ENCODE measurements around the gene ADM2. TPM values are rescaled to one million over a fixed set of nuclear protein-coding genes. Genes with fewer than 3 reads are reported as not detected.

The ADM2 gene
- total RNA-seq, 2 donors from 2014 or later, result 4.0 to 4.2 TPM

DNA sequence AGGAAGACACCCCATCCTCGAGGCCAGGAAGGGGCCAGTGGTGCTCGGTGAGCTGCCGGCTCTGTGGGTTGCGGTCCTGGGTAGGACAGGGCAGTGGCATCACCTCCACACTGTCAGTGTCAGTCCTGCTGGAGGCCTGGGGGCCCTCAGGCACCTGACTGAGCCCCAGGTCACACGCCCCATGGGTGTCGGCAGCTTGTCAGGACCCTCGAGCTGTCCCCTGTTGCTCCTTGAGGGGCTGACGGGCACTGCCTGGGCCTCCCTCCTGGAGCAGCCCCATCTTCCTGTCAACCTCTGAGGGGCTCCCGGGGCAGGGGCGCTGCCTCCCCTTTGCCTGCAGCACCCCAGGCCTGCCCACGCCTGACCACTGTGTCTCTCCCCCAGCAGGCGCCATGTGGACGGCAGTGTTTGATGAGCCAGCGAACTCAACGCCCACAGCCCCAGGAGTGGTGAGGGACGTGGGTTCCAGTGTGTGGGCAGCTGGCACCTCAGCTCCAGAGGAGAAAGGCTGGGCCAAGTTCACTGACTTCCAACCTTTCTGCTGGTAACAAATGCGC lies 42.0 kb upstream of the ADM2 start:
- Histone ChIP-seq H3K4me3 (ENCODE audit: low read length) (no peak overlapping the region), H3K27me3 (ENCODE audit: control insufficient read depth, insufficient read depth, low read length, poor library complexity, severe bottlenecking) (no peaks in the 10 kb centered on the region), H3K9me3 (ENCODE audit: control insufficient read depth, low read length) (no peaks in the 10 kb centered on the region), H3K27ac (ENCODE audit: low read depth, low read length) (no peak overlapping the region), H3K4me1 (ENCODE audit: control insufficient read depth, insufficient read depth, low read length) (no peaks in the 10 kb centered on the region), H3K36me3 (ENCODE audit: control insufficient read depth, insufficient read depth, low read length) (no peaks in the 10 kb centered on the region), H3K9ac (ENCODE audit: extremely low read depth, low read length, poor library complexity, severe bottlenecking) (no peak overlapping the region)
- 95 to 97% methylated on average over 8 to 17 of the region's 17 CpGs for WGBS, 2 experiments (ENCODE audit: insufficient coverage in 1 of 2, insufficient read length in 1 of 2)
- TF ChIP-seq, protein P1, sequence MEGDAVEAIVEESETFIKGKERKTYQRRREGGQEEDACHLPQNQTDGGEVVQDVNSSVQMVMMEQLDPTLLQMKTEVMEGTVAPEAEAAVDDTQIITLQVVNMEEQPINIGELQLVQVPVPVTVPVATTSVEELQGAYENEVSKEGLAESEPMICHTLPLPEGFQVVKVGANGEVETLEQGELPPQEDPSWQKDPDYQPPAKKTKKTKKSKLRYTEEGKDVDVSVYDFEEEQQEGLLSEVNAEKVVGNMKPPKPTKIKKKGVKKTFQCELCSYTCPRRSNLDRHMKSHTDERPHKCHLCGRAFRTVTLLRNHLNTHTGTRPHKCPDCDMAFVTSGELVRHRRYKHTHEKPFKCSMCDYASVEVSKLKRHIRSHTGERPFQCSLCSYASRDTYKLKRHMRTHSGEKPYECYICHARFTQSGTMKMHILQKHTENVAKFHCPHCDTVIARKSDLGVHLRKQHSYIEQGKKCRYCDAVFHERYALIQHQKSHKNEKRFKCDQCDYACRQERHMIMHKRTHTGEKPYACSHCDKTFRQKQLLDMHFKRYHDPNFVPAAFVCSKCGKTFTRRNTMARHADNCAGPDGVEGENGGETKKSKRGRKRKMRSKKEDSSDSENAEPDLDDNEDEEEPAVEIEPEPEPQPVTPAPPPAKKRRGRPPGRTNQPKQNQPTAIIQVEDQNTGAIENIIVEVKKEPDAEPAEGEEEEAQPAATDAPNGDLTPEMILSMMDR (conservative IDR thresholded peaks at IDR 0.05), result no peak
- no peaks in the 10 kb centered on the region for H3K27me3 Mint-ChIP-seq (ENCODE audit: insufficient read depth)
- no peaks in the 10 kb centered on the region for H3K4me1 Mint-ChIP-seq
- H3K27ac Mint-ChIP-seq, result no peak overlapping the region
- no peak overlapping the region for H3K4me3 Mint-ChIP-seq
- no peak for DNase-seq
- peaks cover 29% of the 10 kb centered on the region for H3K36me3 Mint-ChIP-seq (ENCODE audit: low read depth)
- no peaks in the 10 kb centered on the region for H3K9me3 Mint-ChIP-seq

- H3K4me3 ChIP-seq (ENCODE audit: low read length), result no peak overlapping the region
- Mint-ChIP-seq H3K4me3 (no peak overlapping the region), H3K27ac (no peak overlapping the region), H3K9me3 (no peaks in the 10 kb centered on the region), H3K27me3 (ENCODE audit: insufficient read depth) (no peaks in the 10 kb centered on the region), H3K36me3 (ENCODE audit: low read depth) (peaks cover 29% of the 10 kb centered on the region), H3K4me1 (no peaks in the 10 kb centered on the region)
- WGBS, 2 experiments (ENCODE audit: insufficient coverage in 1 of 2, insufficient read length in 1 of 2), result 95 to 96% methylated on average over 5 to 10 of the region's 10 CpGs
- no peaks in the 10 kb centered on the region for H3K4me1 ChIP-seq (ENCODE audit: control insufficient read depth, insufficient read depth, low read length)
- TF ChIP-seq, protein P1 (conservative IDR thresholded peaks at IDR 0.05), result no peak
- no peaks in the 10 kb centered on the region for H3K9me3 ChIP-seq (ENCODE audit: control insufficient read depth, low read length)
- no peak overlapping the region for H3K27ac ChIP-seq (ENCODE audit: low read depth, low read length)
- H3K27me3 ChIP-seq (ENCODE audit: control insufficient read depth, insufficient read depth, low read length, poor library complexity, severe bottlenecking), result no peaks in the 10 kb centered on the region
- H3K9ac ChIP-seq (ENCODE audit: extremely low read depth, low read length, poor library complexity, severe bottlenecking), result no peak overlapping the region
- peaks cover 5% of the 10 kb centered on the region for H3K36me3 ChIP-seq (ENCODE audit: control insufficient read depth, insufficient read depth, low read length)
- no peak for DNase-seq
Observed at GRCh38 chr22:50439871-50440331, 41.4 kb upstream of the ADM2 start.

- H3K4me1 Mint-ChIP-seq, result no peaks in the 10 kb centered on the region
- Histone ChIP-seq H3K9me3 (ENCODE audit: control insufficient read depth, low read length) (no peaks in the 10 kb centered on the region), H3K4me3 (ENCODE audit: low read length) (no peak overlapping the region), H3K27me3 (ENCODE audit: control insufficient read depth, insufficient read depth, low read length, poor library complexity, severe bottlenecking) (no peaks in the 10 kb centered on the region), H3K36me3 (ENCODE audit: control insufficient read depth, insufficient read depth, low read length) (peaks cover 6% of the 10 kb centered on the region), H3K4me1 (ENCODE audit: control insufficient read depth, insufficient read depth, low read length) (no peaks in the 10 kb centered on the region), H3K9ac (ENCODE audit: extremely low read depth, low read length, poor library complexity, severe bottlenecking) (no peak overlapping the region), H3K27ac (ENCODE audit: low read depth, low read length) (no peak overlapping the region)
- no peaks in the 10 kb centered on the region for H3K9me3 Mint-ChIP-seq
- TF ChIP-seq, protein P1 (conservative IDR thresholded peaks at IDR 0.05), result no peak
- H3K27ac Mint-ChIP-seq, result no peak overlapping the region
- H3K27me3 Mint-ChIP-seq (ENCODE audit: insufficient read depth), result no peaks in the 10 kb centered on the region
- peaks cover 26% of the 10 kb centered on the region for H3K36me3 Mint-ChIP-seq (ENCODE audit: low read depth)
- H3K4me3 Mint-ChIP-seq, result no peak overlapping the region
- 92 to 93% methylated on average over 10 to 26 of the region's 26 CpGs for WGBS, 2 experiments (ENCODE audit: insufficient coverage in 1 of 2, insufficient read length in 1 of 2)
- no peak for DNase-seq
Observed at GRCh38 chr22:50440544-50441249, 40.6 kb upstream of the ADM2 start.

All from endodermal cell (in vitro differentiated cells).